ENCODE data around the gene COG2. TPM values are rescaled to one million over a fixed set of nuclear protein-coding genes. Genes with fewer than 3 reads are reported as not detected.

COG2 gene
- total and polyA plus RNA-seq, 2 of the 8 experiments (the other 6 are each of a cell fraction or from before 2014, with no cell fraction given), result 10.3 to 36.7 TPM

DNA sequence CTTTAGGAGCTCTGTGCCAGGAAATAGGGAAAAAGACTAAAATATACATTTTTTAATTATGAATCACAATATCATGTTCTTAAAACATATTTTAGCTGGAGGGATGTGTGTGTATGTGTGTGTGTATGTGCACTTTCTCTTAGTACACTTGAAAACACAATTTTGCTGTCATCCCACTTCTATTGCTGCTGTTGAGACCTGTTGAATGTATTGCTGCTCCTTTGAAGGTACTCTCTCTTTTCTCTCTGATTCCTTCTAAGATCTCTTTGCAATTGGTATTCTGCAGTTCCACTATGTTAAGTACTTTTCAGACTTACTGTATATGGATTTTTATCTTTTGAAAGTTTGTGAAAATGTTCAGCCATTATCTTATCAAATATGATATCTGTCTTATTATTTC lies 43.5 kb upstream of the COG2 start (continued):
- TF ChIP-seq RFX5 (IDR thresholded peaks at IDR 0.05; ENCODE audit: borderline replicate concordance, low read depth, low read length) (no peak), RBBP5 (IDR thresholded peaks at IDR 0.05; ENCODE audit: borderline replicate concordance, low read depth, low read length) (no peak), CBX5 (IDR thresholded peaks at IDR 0.05; ENCODE audit: low read depth, low read length) (no peak), SIRT6 (IDR thresholded peaks at IDR 0.05; ENCODE audit: low read length) (no peak)

Measured in H1 (cell line).